Measurements from ENCODE around the gene LYPD5.
"Not testable (repeated sequence)": the region's sequence is repeated elsewhere in the genome, so short reads cannot be mapped to it uniquely, and the experiment has no call there.

The LYPD5 gene

GRCh38 chr19:43806401-43806800 is 4.2 kb upstream of the LYPD5 start:
- not testable (repeated sequence) for DNase-seq (ENCODE audit: low spot score)

GRCh38 chr19:43804432-43804831 is 2.2 kb upstream of the LYPD5 start:
- DNase-seq (ENCODE audit: low spot score), result no peak

- no peak for DNase-seq (ENCODE audit: low spot score)
Observed at GRCh38 chr19:43799502-43800142, 2.6 kb downstream of the LYPD5 start.

DNA sequence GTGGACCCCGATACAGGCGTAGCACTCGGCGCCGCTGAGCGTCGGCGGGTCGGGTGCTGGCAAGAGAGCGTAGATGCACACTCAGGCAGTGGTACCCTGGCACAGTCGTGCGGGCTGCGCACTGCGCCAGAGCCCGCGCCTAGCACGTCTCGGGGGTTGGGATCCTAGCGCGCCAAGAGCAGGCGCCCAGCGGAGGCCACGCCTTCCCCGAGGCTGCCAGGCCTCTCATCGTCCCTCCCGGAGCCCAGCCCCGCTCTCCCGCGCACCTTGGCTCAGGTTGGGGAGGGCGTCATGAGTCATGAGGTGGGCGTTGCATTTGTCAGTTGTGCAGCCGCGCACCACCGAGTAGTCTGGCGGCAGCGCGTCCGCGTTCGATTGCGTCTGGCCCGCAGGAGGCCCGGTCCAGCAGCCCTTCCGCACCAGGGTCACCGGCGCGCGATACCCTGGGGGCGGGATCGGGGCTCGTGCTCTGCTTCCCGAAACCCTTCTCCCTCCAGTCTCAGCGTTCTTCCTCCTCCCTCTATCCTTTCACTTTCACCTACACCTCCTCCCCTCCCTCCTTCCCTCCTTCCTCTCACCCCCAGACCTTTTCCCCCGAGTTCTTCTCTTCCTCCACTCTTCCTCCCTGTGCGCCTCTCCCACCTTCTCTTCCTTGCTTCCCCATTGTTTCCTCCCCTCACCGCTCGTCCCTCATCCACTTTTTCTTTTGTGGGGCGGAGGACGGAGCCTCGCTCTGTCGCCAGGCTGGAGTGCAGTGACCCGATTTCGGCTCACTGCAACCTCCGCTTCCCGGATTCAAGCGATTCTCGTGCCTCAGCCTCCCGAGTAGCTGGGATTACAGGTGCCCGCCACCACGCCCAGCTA is 3.5 kb downstream of the LYPD5 start:
- DNase-seq (ENCODE audit: low spot score), result peak; percentile 52

- DNase-seq (ENCODE audit: low spot score), result no peak
Observed at GRCh38 chr19:43798026-43798545, 4.2 kb downstream of the LYPD5 start.

DNA sequence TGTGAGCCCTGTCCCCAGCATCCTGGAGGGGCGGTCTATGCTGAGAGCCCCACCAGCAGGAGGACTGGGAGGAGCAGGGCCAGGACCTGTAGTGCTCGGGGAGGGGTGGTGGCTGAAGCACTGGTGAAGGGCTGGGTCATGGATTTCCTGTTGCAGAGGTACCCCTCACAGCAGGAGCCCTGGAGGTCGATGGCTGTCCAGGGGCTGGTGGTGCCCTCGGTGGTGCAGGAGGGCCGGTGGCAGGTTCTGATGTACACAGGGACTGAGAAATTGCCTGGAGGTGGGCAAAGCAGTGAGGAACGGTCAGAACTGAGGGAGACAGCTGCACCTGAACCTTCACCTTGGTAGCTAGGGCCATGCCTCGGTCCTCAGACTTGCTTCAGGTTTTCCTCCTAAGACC is 4.7 kb downstream of the LYPD5 start:
- no peak for DNase-seq (ENCODE audit: low spot score)

DNA sequence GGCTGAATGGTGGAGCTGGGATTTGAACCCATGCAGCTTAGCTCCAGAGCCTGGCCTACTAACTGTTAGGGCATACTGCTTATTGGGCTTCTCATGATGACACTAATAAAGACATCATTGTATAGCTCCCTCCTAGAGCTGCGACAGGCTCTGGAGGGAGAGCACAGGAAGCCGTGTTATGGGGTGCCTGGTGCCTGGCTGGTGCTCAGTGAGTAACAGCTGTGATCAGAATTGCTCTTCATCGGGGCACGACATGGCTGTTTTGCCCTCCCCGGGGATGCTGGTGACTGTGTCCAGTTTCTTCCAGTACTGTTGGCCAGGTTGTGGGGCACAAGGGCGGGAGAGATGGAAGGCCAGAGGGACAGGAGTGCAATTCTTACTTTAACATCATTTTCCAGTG is 5.1 kb downstream of the LYPD5 start:
- no peak for DNase-seq (ENCODE audit: low spot score)

GRCh38 chr19:43790587-43790986 is 11.7 kb downstream of the LYPD5 start:
- no peak for DNase-seq (ENCODE audit: low spot score)

GRCh38 chr19:43789029-43789428 is 13.2 kb downstream of the LYPD5 start:
- peak; percentile 55 for DNase-seq (ENCODE audit: low spot score)

GRCh38 chr19:43786665-43787064 is 15.6 kb downstream of the LYPD5 start:
- no peak for DNase-seq (ENCODE audit: low spot score)

- DNase-seq (ENCODE audit: low spot score), result peak; percentile 81
Observed at GRCh38 chr19:43784981-43785808, 17.1 kb downstream of the LYPD5 start.

DNA sequence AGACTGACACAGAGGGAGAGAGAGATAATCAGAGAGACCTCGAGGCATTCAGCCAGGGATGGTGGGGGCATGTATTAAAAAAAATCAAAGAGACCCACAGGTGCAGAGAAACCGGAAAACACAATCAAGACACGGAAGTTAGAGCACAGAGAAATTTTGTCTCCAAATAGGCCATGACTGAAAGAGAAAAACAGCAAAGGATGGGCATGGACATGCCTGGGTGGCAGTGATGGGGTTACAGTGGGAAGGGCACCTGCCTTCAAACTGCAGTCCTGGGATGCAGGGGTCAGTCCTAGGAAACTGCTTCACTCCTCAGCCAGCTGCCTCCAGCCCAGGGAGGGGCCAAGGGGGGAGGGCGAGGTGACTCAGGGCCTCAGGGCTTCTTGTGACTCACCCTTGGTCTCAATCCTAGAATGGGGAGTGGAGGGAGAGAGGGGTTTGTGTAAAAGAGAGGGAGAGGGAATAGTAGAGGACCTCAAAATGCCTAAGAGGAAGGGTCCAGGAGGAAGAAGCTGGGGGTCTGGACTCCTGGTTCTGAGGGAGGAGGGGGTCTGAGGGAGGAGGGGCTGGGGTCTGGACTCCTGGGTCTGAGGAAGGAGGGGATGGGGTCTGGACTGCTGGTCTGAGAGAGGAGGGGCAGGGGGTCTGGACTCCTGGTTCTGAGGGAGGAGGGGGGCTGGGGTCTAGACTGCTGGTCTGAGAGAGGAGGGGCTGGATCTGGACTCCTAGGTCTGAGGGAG is 17.8 kb downstream of the LYPD5 start:
- DNase-seq (ENCODE audit: low spot score), result peak; percentile 92

DNA sequence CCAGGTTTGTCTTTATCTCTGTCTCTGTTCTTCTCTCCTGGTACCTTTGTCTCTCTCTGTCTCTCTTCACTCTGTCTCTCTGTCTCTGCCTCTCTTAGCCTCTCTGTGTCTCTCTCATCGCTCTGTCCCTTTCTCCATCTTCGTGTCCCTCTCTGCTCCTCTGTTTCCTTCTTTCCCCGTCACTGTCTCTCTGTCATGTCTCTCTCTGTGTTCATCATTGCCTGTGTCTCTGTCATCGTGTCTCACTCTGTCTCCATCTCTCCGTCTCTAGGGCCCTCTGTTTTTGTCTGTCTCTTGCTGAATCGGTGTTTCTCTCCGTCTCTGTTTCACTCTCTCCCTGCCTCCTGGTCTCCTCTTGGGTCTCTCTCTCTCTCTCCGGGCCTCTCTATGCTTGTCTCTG is 18.6 kb downstream of the LYPD5 start:
- no peak for DNase-seq (ENCODE audit: low spot score)

GRCh38 chr19:43782689-43783231 is 19.5 kb downstream of the LYPD5 start:
- no peak for DNase-seq (ENCODE audit: low spot score)

GRCh38 chr19:43782311-43782660 is 20.0 kb downstream of the LYPD5 start:
- no peak for DNase-seq (ENCODE audit: low spot score)

DNA sequence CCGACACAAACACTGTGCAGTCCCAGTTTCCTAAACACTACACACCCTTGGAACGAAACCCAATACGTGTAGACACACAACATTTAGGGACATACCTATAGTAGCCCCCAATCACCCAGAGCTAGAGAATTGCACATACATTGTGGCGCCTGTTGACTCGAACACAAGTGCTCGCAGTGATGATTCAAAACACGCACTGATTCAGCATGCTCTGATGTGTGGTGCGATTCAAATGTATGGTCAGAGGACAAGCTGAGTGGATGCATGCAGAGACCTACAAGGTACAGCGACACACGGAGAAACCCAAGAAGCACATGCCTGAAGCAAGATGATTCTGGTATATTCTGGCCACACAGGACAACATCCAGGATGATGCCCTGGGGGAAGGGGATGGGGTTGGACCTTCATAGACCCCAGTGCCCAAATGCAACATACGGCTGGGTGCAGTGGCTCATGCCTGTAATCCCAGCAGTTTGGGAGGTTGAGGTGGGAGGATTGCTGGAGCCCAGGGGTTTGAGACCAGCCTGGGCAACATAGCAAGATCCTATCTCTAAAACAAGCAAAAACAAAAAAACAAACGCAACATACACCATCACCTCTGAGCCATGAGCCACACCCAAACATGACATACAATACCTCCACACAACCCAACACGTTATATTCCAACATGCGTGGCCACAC is 20.5 kb downstream of the LYPD5 start:
- DNase-seq (ENCODE audit: low spot score), result no peak

- peak; percentile 64 for DNase-seq (ENCODE audit: low spot score)
Observed at GRCh38 chr19:43780706-43781525, 21.3 kb downstream of the LYPD5 start, which contains the start of gene KCNN4. Gene KCNN4, minus strand, starts transcription at chr19:43780973. Its CDS starts 112 bp downstream, at chr19:43780861.

GRCh38 chr19:43779820-43780219 is 22.4 kb downstream of the LYPD5 start:
- no peak for DNase-seq (ENCODE audit: low spot score)

GRCh38 chr19:43779147-43779819 is 23.0 kb downstream of the LYPD5 start:
- no peak for DNase-seq (ENCODE audit: low spot score)
